AG09319 (cell line): ENCODE measurements around the gene CARD10.
A peak's percentile ranks its signal among the peaks of the same experiment; 100 is the strongest.

Experiments
- DNase-seq: peaks from one replicate; pipeline ENCODE4 v3.0.0-alpha.2; 2010; ENCODE audit warnings: low read depth; ENCODE audit errors: extremely low read depth
- CTCF ChIP-seq: IDR thresholded peaks from 2 replicates; pipeline ENCODE4 v1.5.1; 2011; ENCODE audit warnings: low read depth, mild to moderate bottlenecking, inconsistent platforms, low read length, moderate library complexity

The CARD10 gene

GRCh38 chr22:37476389-37477329 lies 42.6 kb downstream of the CARD10 start:
- DNase-seq, result no peak
- no peak for TF ChIP-seq CTCF

GRCh38 chr22:37474447-37475090 lies 44.6 kb downstream of the CARD10 start:
- no peak for DNase-seq
- TF ChIP-seq CTCF, result no peak

GRCh38 chr22:37473437-37473946 lies 45.7 kb downstream of the CARD10 start:
- no peak for DNase-seq
- TF ChIP-seq CTCF, result no peak

GRCh38 chr22:37472418-37473006 lies 46.7 kb downstream of the CARD10 start:
- TF ChIP-seq CTCF, result peak; percentile 58
- no peak for DNase-seq

GRCh38 chr22:37471727-37472417 lies 47.3 kb downstream of the CARD10 start:
- TF ChIP-seq CTCF, result no peak
- no peak for DNase-seq

GRCh38 chr22:37470087-37470445 lies 49.1 kb downstream of the CARD10 start:
- no peak for DNase-seq
- TF ChIP-seq CTCF, result no peak
